Measurements from ENCODE around the gene SH3D19. TPM values are rescaled to one million over a fixed set of nuclear protein-coding genes. Genes with fewer than 3 reads are reported as not detected.
"Not testable (repeated sequence)": the region's sequence is repeated elsewhere in the genome, so short reads cannot be mapped to it uniquely, and the experiment has no call there.

The SH3D19 gene
- total RNA-seq, 1 donor from 2014 or later = 155 TPM

GRCh38 chr4:151323667-151324066, 1.7 kb downstream of the SH3D19 start:
- ATAC-seq (no peak), DNase-seq (ENCODE audit: low spot score) (no peak)
- intact Hi-C loops (cut with DNase I) = no loop called here

- no peak for DNase-seq (ENCODE audit: low spot score)
- ATAC-seq = no peak
- intact Hi-C loops (cut with DNase I) = no loop called here
These were observed 2.8 kb downstream of the SH3D19 start for GRCh38 chr4:151322570-151322969.

- DNase-seq (ENCODE audit: low spot score); intact Hi-C loops (cut with DNase I); ATAC-seq: not testable (repeated sequence)
These were observed 3.2 kb downstream of the SH3D19 start for GRCh38 chr4:151322161-151322560.

DNA sequence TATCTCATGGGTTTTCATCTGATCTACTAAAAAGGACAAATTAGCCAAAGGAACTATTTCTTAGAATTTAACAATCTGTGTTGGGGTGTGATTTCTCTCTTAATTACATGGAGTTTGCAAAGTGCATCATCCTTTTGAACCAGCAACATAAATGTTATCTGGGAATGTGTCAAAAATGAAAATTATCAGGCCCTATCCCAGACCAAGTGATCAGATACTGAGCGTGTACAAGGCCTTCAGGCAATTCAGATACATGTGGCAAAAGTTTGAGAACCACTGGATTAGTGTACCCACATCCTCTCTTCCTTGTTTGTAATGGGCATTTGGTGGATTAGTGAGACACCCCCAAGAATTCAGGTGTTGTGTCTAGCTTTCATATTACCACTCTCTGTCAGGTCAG, 3.8 kb downstream of the SH3D19 start:
- DNase-seq (ENCODE audit: low spot score) (no peak), ATAC-seq (no peak)
- intact Hi-C loops (cut with DNase I) = no loop called here

DNA sequence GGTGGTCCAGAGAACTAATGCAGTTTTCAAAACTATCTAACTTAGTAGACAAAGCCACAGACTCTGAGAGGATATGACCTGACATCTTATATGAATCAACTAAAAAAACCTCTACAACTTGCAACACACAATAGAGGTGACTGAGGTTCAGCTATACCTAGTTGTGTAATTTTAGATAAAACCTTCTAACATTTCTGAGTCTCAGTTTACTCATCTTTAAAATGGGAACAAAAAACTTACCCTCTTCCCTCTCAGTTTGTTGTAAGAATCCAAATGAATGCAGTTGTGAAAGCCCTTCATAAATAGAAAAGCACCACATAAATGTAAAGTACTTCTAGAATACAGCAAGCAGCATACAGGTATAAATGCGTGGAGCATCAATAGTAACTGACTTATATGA, 5.9 kb downstream of the SH3D19 start:
- no peak for DNase-seq (ENCODE audit: low spot score)
- no peak for ATAC-seq
- intact Hi-C loops (cut with DNase I) = no loop called here

- ATAC-seq = no peak
- intact Hi-C loops (cut with DNase I) = no loop called here
- DNase-seq (ENCODE audit: low spot score) = no peak
These were observed 6.9 kb downstream of the SH3D19 start for GRCh38 chr4:151318307-151319006.

DNA sequence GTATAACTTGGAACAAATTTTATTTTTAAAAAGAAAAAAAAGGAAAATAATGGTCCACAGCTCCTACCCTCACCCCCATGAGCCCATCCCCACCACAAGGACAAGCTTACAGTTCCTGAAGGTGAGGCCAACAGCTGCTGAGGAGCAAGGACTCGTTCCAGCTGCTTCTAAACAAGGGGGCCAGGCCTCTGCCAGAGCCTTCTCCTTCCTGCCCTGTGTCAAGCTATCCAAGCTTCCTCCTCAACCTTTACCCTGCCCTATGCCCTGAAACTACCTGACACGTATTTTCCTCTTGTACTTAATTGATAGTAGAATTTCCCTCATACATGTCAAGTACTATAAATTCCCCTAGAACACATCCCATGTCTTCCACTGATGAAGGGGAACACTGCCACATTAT, 8.8 kb downstream of the SH3D19 start:
- no peak for ATAC-seq
- no peak for DNase-seq (ENCODE audit: low spot score)

GRCh38 chr4:151315212-151315886, 10.1 kb downstream of the SH3D19 start:
- no peak for ATAC-seq
- intact Hi-C loops (cut with DNase I) = no loop called here

More for the DNA sequence above, 8.8 kb downstream of the SH3D19 start:
- intact Hi-C loops (cut with DNase I) = no loop called here

DNA sequence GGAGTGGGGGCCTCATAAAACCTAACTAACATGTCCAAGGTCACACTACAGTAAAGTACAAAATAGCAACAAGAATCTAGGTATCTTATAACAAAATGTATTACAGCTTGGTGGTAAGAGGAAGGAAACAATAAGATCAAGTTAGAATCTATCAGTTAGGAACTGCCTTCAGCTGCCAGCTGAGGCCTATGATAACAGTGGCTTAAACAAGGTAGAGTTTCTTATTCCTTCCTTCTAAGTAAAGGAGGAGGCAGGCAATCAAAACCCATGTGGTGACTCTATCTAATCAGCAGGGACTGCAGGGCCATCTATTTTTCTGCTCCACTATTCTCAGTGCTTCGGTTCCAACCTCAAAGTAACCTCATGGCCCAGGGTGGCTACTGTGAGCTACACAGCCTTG, 10.9 kb downstream of the SH3D19 start:
- DNase-seq (ENCODE audit: low spot score) (no peak), ATAC-seq (no peak)
- intact Hi-C loops (cut with DNase I) = no loop called here

More at GRCh38 chr4:151315212-151315886, 10.1 kb downstream of the SH3D19 start:
- no peak for DNase-seq (ENCODE audit: low spot score)

- ATAC-seq (no peak), DNase-seq (ENCODE audit: low spot score) (no peak)
- intact Hi-C loops (cut with DNase I) = no loop called here
These were observed 11.4 kb downstream of the SH3D19 start for GRCh38 chr4:151314010-151314355.

DNA sequence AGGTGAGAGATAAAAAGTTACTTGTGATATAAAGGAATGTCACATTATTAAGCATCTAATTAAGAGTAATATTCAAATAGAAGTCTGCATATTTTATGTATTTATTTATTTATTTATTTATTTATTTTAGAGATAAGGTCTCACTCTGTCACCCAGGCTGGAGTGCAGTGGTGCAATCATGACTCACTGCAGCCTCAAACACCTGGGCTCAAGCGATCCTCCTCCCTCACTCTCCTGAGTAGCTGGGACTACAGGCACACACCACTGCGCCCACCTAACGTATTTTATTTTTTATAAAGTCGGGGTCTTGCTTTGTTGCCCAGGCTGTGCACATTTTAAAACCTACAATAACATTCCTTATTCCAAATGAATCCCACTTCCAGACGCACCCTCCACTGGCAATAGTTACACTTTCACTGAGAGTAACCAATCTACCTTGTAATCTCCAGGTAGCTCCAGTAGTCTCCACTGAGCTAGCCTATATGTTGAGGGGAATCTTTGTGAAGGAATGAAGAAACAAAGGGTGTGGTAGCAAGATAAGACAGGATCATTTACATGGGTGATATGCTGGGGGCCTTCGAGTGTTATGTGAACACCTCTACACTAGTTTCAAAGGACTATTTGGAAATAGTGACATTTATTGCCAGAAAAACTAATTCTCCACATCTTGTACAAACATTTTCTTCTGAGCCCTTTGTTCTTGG, 11.9 kb downstream of the SH3D19 start:
- DNase-seq (ENCODE audit: low spot score) = no peak
- no peak for ATAC-seq
- intact Hi-C loops (cut with DNase I) = no loop called here

DNA sequence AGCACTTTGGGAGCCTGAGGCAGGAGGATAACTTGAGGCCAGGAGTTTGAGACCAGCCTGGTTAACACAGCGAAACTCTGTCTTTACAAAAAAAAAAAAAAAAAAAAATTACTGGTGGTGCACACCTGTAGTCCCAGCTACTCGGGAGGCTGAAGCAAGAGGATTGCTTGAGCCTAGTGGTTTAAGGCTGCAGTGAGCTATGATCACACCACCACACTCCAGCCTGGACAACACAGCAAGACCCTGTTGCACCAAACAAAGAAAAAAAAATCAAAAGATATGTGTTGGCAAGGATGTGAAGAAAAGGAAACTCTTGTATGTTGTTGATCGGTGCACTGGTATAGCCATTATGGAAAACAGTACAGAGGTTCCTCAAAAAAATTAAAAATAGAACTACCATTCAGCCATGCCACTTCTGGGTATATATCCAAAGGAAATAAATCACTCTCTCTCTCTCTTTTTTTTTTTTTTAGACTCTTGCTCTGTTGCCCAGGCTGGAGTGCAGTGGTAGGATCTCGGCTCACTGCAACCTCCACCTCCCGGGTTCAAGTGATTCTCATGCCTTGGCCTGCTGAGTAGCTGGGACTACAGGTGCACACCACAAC, 15.2 kb downstream of the SH3D19 start:
- no peak for DNase-seq (ENCODE audit: low spot score)
- intact Hi-C loops (cut with DNase I) = no loop called here
- no peak for ATAC-seq

GRCh38 chr4:151304755-151305154, 20.6 kb downstream of the SH3D19 start:
- DNase-seq (ENCODE audit: low spot score) = no peak
- intact Hi-C loops (cut with DNase I) = no loop called here
- no peak for ATAC-seq

DNA sequence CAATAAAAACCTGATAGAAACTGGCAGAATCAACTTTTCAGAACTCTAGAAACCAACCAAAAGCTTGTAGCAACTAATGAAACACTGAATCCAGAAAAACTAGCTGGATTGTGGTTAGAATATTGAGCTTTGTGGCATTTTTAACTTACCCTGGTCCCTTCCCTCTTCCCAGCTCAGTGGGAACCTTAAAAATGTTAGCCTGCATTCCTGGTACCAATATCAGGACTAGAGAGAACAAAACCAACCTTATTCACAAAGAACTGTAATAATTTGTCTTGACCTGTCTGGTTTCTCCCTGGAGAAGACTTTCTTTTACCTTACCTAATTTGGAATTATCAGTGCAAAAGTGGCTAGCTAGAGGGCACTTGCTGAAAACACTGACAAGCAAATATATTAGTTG, 21.2 kb downstream of the SH3D19 start:
- intact Hi-C loops (cut with DNase I) = no loop called here
- ATAC-seq = no peak
- no peak for DNase-seq (ENCODE audit: low spot score)

DNA sequence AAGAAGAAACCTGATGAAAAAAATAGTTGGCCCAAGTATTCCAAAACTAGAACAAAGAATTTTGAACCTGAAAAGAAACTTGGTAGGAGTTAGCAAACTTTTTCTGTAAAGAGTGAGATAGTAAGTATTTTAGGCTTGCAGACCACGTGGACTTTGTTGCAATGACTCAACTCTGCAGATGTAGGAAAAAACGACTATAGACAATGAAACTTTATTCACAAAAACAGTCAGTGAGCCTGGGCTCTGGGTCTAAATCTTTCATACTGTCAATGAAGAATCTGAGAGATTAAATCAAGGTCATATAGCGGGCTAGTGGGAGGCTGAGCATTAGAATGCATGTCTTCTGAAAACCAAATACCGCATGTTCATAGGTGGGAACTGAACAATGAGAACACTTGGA, 23.0 kb downstream of the SH3D19 start:
- intact Hi-C loops (cut with DNase I) = no loop called here
- ATAC-seq = no peak
- no peak for DNase-seq (ENCODE audit: low spot score)

GRCh38 chr4:151297170-151297569, 28.2 kb downstream of the SH3D19 start:
- intact Hi-C loops (cut with DNase I) = no loop called here
- ATAC-seq = no peak

GRCh38 chr4:151296227-151296626, 29.2 kb downstream of the SH3D19 start:
- intact Hi-C loops (cut with DNase I) = no loop called here
- DNase-seq (ENCODE audit: low spot score) (no peak), ATAC-seq (no peak)

More at GRCh38 chr4:151297170-151297569, 28.2 kb downstream of the SH3D19 start:
- DNase-seq (ENCODE audit: low spot score) = no peak

DNA sequence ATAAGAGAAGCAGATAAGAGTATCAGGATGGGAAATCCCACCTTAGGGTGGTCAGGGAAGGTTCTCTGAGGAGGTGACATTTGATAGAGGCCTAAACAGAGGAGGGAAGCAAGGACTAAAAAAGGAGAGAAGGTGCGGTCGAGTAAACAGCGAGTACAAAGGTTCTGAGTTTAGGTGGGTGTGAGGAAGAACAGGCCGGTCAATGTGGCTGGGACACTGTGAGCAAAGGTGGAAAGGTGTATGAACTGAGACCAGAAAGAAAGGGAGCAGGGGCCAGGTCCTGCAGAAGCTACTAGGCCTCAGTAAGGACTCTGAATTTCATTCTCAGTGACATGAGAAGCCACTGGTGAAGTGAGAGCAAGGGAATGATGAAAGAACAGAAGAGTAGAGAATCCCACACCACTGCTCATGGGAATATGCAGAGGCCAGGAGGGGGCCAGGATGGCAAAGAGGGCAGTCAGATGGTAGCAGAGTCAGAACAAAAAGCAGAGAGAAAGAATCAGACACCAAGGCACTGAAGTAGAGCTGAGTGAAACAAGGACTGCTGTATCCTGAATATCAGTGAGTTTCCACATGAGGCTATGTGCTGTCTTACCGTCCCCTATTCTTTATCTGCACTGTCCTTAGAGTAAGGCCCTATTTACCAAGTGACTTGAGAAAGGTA, 30.4 kb downstream of the SH3D19 start:
- intact Hi-C loops (cut with DNase I) = no loop called here
- ATAC-seq = no peak
- no peak for DNase-seq (ENCODE audit: low spot score)

DNA sequence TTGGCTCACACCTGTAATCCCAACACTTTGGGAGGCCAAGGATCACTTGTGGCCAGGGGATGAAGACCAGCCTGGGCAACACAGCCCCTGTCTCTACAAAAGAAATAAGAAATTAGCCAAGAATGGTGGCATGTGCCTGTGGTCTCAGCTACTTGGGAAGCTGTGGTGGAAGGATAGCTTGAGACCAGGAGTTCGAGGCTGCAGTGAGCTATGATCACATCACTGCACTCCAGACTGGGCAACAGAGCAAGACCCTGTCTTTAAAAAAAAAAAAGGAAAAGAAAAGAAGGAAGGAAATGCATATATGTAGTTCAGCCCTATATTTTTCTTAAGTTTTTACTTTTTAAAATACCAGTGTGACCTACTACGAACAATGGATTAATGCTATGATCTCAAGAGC, 33.4 kb downstream of the SH3D19 start:
- intact Hi-C loops (cut with DNase I) = no loop called here
- ATAC-seq = no peak
- DNase-seq (ENCODE audit: low spot score) = no peak
